Mucosa of stomach (tissue), 1 donor: Measurements from ENCODE around the gene OMA1.
"Not testable (repeated sequence)": the region's sequence is repeated elsewhere in the genome, so short reads cannot be mapped to it uniquely, and the experiment has no call there.

Experiments used
- H3K27me3 ChIP-seq: one replicate; pipeline ENCODE4 v1.7.0; 2013; ENCODE audit warnings: mild to moderate bottlenecking, low read length; ENCODE audit not compliant: control insufficient read depth, insufficient read depth
- H3K36me3 ChIP-seq: one replicate; pipeline ENCODE4 v1.7.0; 2013; ENCODE audit warnings: low read length; ENCODE audit not compliant: control insufficient read depth, insufficient read depth
- H3K4me1 ChIP-seq: one replicate; pipeline ENCODE4 v1.7.0; 2013; ENCODE audit warnings: mild to moderate bottlenecking, low read length; ENCODE audit not compliant: control insufficient read depth, insufficient read depth
- H3K4me3 ChIP-seq: one replicate; pipeline ENCODE4 v1.7.0; 2013; ENCODE audit warnings: low read length
- H3K9ac ChIP-seq: one replicate; pipeline ENCODE4 v1.7.0; 2013; ENCODE audit warnings: mild to moderate bottlenecking, low read length, moderate library complexity
- H3K9me3 ChIP-seq: one replicate; pipeline ENCODE4 v1.7.0; 2013; ENCODE audit warnings: mild to moderate bottlenecking, low read length, moderate library complexity; ENCODE audit not compliant: control insufficient read depth
- donor health status: Pancreatic carcinoma.

The OMA1 gene

GRCh38 chr1:58571616-58572015, 25.1 kb upstream of the OMA1 start:
- Histone ChIP-seq H3K4me1 (peaks cover 44% of the 10 kb centered on the region), H3K9ac (no peak overlapping the region), H3K27me3 (no peaks in the 10 kb centered on the region), H3K4me3 (no peak overlapping the region), H3K36me3 (no peaks in the 10 kb centered on the region), H3K9me3 (no peaks in the 10 kb centered on the region)

- no peaks in the 10 kb centered on the region for H3K27me3 ChIP-seq
- no peaks in the 10 kb centered on the region for H3K36me3 ChIP-seq
- H3K4me1 ChIP-seq = peaks cover 44% of the 10 kb centered on the region
- H3K9ac ChIP-seq = no peak overlapping the region
- H3K4me3 ChIP-seq = no peak overlapping the region
- H3K9me3 ChIP-seq = no peaks in the 10 kb centered on the region
Observed at GRCh38 chr1:58570817-58571216, 24.3 kb upstream of the OMA1 start.

GRCh38 chr1:58570094-58570493, 23.6 kb upstream of the OMA1 start:
- H3K4me1 ChIP-seq = peaks cover 44% of the 10 kb centered on the region
- H3K9me3 ChIP-seq = no peaks in the 10 kb centered on the region
- H3K36me3 ChIP-seq = no peaks in the 10 kb centered on the region
- no peak overlapping the region for H3K9ac ChIP-seq
- H3K27me3 ChIP-seq = no peaks in the 10 kb centered on the region
- no peak overlapping the region for H3K4me3 ChIP-seq

- peaks cover 40% of the 10 kb centered on the region for H3K4me1 ChIP-seq
- H3K9me3 ChIP-seq = no peaks in the 10 kb centered on the region
- H3K4me3 ChIP-seq = no peak overlapping the region
- no peaks in the 10 kb centered on the region for H3K27me3 ChIP-seq
- no peaks in the 10 kb centered on the region for H3K36me3 ChIP-seq
- H3K9ac ChIP-seq = no peak overlapping the region
Observed at GRCh38 chr1:58568911-58569310, 22.4 kb upstream of the OMA1 start.

- Histone ChIP-seq H3K4me1 (peaks cover 35% of the 10 kb centered on the region), H3K9ac (no peak overlapping the region), H3K9me3 (no peaks in the 10 kb centered on the region), H3K36me3 (no peaks in the 10 kb centered on the region), H3K4me3 (no peak overlapping the region), H3K27me3 (no peaks in the 10 kb centered on the region)
Observed at GRCh38 chr1:58568271-58568860, 21.8 kb upstream of the OMA1 start.

- peaks cover 16% of the 10 kb centered on the region for H3K4me1 ChIP-seq
- H3K9me3 ChIP-seq = no peaks in the 10 kb centered on the region
- H3K36me3 ChIP-seq = no peaks in the 10 kb centered on the region
- no peaks in the 10 kb centered on the region for H3K27me3 ChIP-seq
- H3K9ac ChIP-seq = no peak overlapping the region
- no peak overlapping the region for H3K4me3 ChIP-seq
Observed at GRCh38 chr1:58566339-58566738, 19.8 kb upstream of the OMA1 start.

GRCh38 chr1:58563715-58564114, 17.2 kb upstream of the OMA1 start:
- not testable (repeated sequence) for H3K27me3 ChIP-seq, H3K9ac ChIP-seq, H3K4me3 ChIP-seq, H3K4me1 ChIP-seq, H3K36me3 ChIP-seq, H3K9me3 ChIP-seq

- Histone ChIP-seq H3K4me1 (no peaks in the 10 kb centered on the region), H3K9me3 (no peaks in the 10 kb centered on the region), H3K36me3 (no peaks in the 10 kb centered on the region), H3K9ac (no peak overlapping the region), H3K4me3 (no peak overlapping the region), H3K27me3 (no peaks in the 10 kb centered on the region)
Observed at GRCh38 chr1:58561633-58562032, 15.1 kb upstream of the OMA1 start.

GRCh38 chr1:58555393-58555792, 8.9 kb upstream of the OMA1 start:
- H3K9me3 ChIP-seq = no peaks in the 10 kb centered on the region
- H3K27me3 ChIP-seq = no peaks in the 10 kb centered on the region
- no peaks in the 10 kb centered on the region for H3K4me1 ChIP-seq
- H3K9ac ChIP-seq = no peak overlapping the region
- H3K36me3 ChIP-seq = no peaks in the 10 kb centered on the region
- no peak overlapping the region for H3K4me3 ChIP-seq

- no peaks in the 10 kb centered on the region for H3K9me3 ChIP-seq
- no peak overlapping the region for H3K9ac ChIP-seq
- no peak overlapping the region for H3K4me3 ChIP-seq
- H3K27me3 ChIP-seq = no peaks in the 10 kb centered on the region
- H3K36me3 ChIP-seq = no peaks in the 10 kb centered on the region
- H3K4me1 ChIP-seq = peaks cover 5% of the 10 kb centered on the region
Observed at GRCh38 chr1:58551186-58552140, 4.9 kb upstream of the OMA1 start.

- not testable (repeated sequence) for H3K9ac ChIP-seq, H3K27me3 ChIP-seq, H3K9me3 ChIP-seq, H3K4me3 ChIP-seq, H3K36me3 ChIP-seq
- peaks cover 18% of the 10 kb centered on the region for H3K4me1 ChIP-seq
Observed at GRCh38 chr1:58549291-58549690, 2.8 kb upstream of the OMA1 start.

GRCh38 chr1:58548371-58548770, 1.8 kb upstream of the OMA1 start:
- H3K27me3 ChIP-seq = no peaks in the 10 kb centered on the region
- H3K4me3 ChIP-seq = no peak overlapping the region
- no peaks in the 10 kb centered on the region for H3K9me3 ChIP-seq
- H3K4me1 ChIP-seq = peaks cover 18% of the 10 kb centered on the region
- no peaks in the 10 kb centered on the region for H3K36me3 ChIP-seq
- H3K9ac ChIP-seq = no peak overlapping the region
